Tibial nerve (tissue), 4 donors: ENCODE measurements around the gene CCNC. TPM values are rescaled to one million over a fixed set of nuclear protein-coding genes. Genes with fewer than 3 reads are reported as not detected.

Experiments used
- DNase-seq, 2 donors: peaks; one replicate each; pipeline ENCODE4 v3.0.0-alpha.2; 2019; ENCODE audit warnings: low spot score in 2 of 2
- H3K27ac ChIP-seq, 4 donors: fragments of 200-600 bp; sonication (generic) in 3 of 4; one replicate each; pipeline ENCODE4 v1.5.1; 2017 to 2019; ENCODE audit warnings: mild to moderate bottlenecking in 1 of 4
- H3K27me3 ChIP-seq, 2 donors: fragments of 200-600 bp; sonication (generic) in 1 of 2; one replicate each; pipeline versions ENCODE4 v1.5.1 to v1.6.0; 2017 to 2019
- H3K36me3 ChIP-seq, 3 donors: fragments of 200-600 bp; sonication (generic); one replicate each; pipeline ENCODE4 v1.5.1; 2018 to 2019
- H3K4me1 ChIP-seq, 4 donors: fragments of 200-600 bp; sonication (generic) in 3 of 4; one replicate each; pipeline ENCODE4 v1.5.1; 2017 to 2019
- H3K4me3 ChIP-seq, 4 donors: fragments of 200-600 bp; sonication (generic) in 3 of 4; one replicate each; pipeline ENCODE4 v1.5.1; 2017 to 2019; ENCODE audit warnings: mild to moderate bottlenecking in 1 of 4, moderate library complexity in 1 of 4
- H3K9me3 ChIP-seq, 4 donors: fragments of 200-600 bp; sonication (generic) in 3 of 4; one replicate each; pipeline ENCODE4 v1.5.1; 2017 to 2019
- CTCF ChIP-seq, 5 experiments: fragments of 200-600 bp in 3 of 5; fragments of 450-650 bp in 2 of 5; sonication (generic) in 3 of 5; IDR thresholded peaks; one replicate each; pipeline ENCODE4 v1.5.1; 2016 to 2019; ENCODE audit warnings: antibody characterized with exemption in 5 of 5, mild to moderate bottlenecking in 3 of 5, moderate library complexity in 2 of 5
- EP300 ChIP-seq, 2 donors: sonication (generic); formaldehyde crosslinking; IDR thresholded peaks; one replicate each; pipeline ENCODE4 v1.6.1; 2017; ENCODE audit warnings: antibody characterized with exemption in 2 of 2, mild to moderate bottlenecking in 1 of 2
- POLR2A ChIP-seq, 2 donors: fragments of 450-650 bp; IDR thresholded peaks; one replicate each; pipeline ENCODE4 v1.6.1; 2017; ENCODE audit warnings: antibody characterized with exemption in 2 of 2, mild to moderate bottlenecking in 2 of 2, moderate library complexity in 2 of 2
- WGBS, 2 donors: methylation state at CpG; one replicate each; pipeline ENCODE4 v1.1.5; 2018; 5-methylcytosine and 5-hydroxymethylcytosine counted together
- total RNA-seq, 4 donors: library from RNA; depleted of rRNA; stranded (reverse); fragments of >200 nt; gene quantifications; one replicate each; pipeline ENCODE4 v1.1.0, GENCODE V29; 2016

Gene CCNC
- total RNA-seq, 4 donors from 2014 or later: 22.7 to 48.3 (median 30.3) TPM

- Histone ChIP-seq H3K4me3 (peak overlapping the region; percentile 26 to 52 (median 46)), H3K27me3 (peaks cover 15 to 70% of the 10 kb centered on the region in 2 donors), H3K36me3 (no peaks in the 10 kb centered on the region), H3K4me1 (peaks cover 0 to 45% (median 23%) of the 10 kb centered on the region in 4 donors), H3K27ac (no peak overlapping the region), H3K9me3 (peaks cover 0 to 1% (median 0%) of the 10 kb centered on the region in 4 donors)
- 6% methylated on average over 20 of the region's 21 CpGs for WGBS, 2 donors
- DNase-seq: no peak
- TF ChIP-seq POLR2A (IDR thresholded peaks at IDR 0.05): no peak
- TF ChIP-seq EP300 (IDR thresholded peaks at IDR 0.05): no peak
- no peak for TF ChIP-seq CTCF (IDR thresholded peaks at IDR 0.05)
These were observed 20.8 kb upstream of the CCNC start for GRCh38 chr6:99589290-99589672.

- Histone ChIP-seq H3K9me3 (no peaks in the 10 kb centered on the region), H3K27me3 (peaks cover 15 to 64% of the 10 kb centered on the region in 2 donors), H3K4me3 (peak overlapping the region; percentile 26 to 52 (median 46)), H3K27ac (no peak overlapping the region), H3K36me3 (no peaks in the 10 kb centered on the region), H3K4me1 (peaks cover 0 to 45% (median 23%) of the 10 kb centered on the region in 4 donors)
- no peak for DNase-seq
- WGBS, 2 donors: 2 to 4% methylated on average over 27 to 38 of the region's 52 CpGs
- no peak for TF ChIP-seq POLR2A (IDR thresholded peaks at IDR 0.05)
- TF ChIP-seq CTCF (IDR thresholded peaks at IDR 0.05): peak in 4 of 5 experiments; percentile 26 to 46 (median 34)
These were observed 20.3 kb upstream of the CCNC start for GRCh38 chr6:99588618-99589289.

- Histone ChIP-seq H3K9me3 (no peaks in the 10 kb centered on the region), H3K27me3 (peaks cover 15 to 55% of the 10 kb centered on the region in 2 donors), H3K36me3 (no peaks in the 10 kb centered on the region), H3K4me1 (peaks cover 0 to 35% (median 23%) of the 10 kb centered on the region in 4 donors), H3K27ac (no peak overlapping the region), H3K4me3 (no peak overlapping the region)
- WGBS, 2 donors: 70 to 90% methylated on average over 4 of the region's 4 CpGs
- no peak for TF ChIP-seq CTCF (IDR thresholded peaks at IDR 0.05)
- TF ChIP-seq POLR2A (IDR thresholded peaks at IDR 0.05): no peak
- TF ChIP-seq EP300 (IDR thresholded peaks at IDR 0.05): no peak
- DNase-seq: no peak
These were observed 19.3 kb upstream of the CCNC start for GRCh38 chr6:99587792-99588191.

- no peak overlapping the region for H3K4me3 ChIP-seq
- TF ChIP-seq POLR2A (IDR thresholded peaks at IDR 0.05) (no peak), CTCF (IDR thresholded peaks at IDR 0.05) (no peak), EP300 (IDR thresholded peaks at IDR 0.05) (no peak)
- no peak for DNase-seq
- peaks cover 0 to 6% (median 0%) of the 10 kb centered on the region in 3 donors for H3K36me3 ChIP-seq
- no peaks in the 10 kb centered on the region for H3K9me3 ChIP-seq
- H3K27me3 ChIP-seq: no peaks in the 10 kb centered on the region
- no peak overlapping the region for H3K27ac ChIP-seq
- 85 to 91% methylated on average over 4 of the region's 4 CpGs for WGBS, 2 donors
- no peaks in the 10 kb centered on the region for H3K4me1 ChIP-seq
These were observed 11.3 kb upstream of the CCNC start for GRCh38 chr6:99579781-99580180.

- Histone ChIP-seq H3K27me3 (no peaks in the 10 kb centered on the region), H3K9me3 (no peaks in the 10 kb centered on the region), H3K4me3 (no peak overlapping the region), H3K36me3 (peaks cover 0 to 6% (median 0%) of the 10 kb centered on the region in 3 donors), H3K27ac (no peak overlapping the region), H3K4me1 (no peaks in the 10 kb centered on the region)
- 95 to 100% methylated on average over 2 of the region's 2 CpGs for WGBS, 2 donors
- no peak for DNase-seq
- TF ChIP-seq EP300 (IDR thresholded peaks at IDR 0.05) (no peak), CTCF (IDR thresholded peaks at IDR 0.05) (no peak), POLR2A (IDR thresholded peaks at IDR 0.05) (no peak)
These were observed 7.2 kb upstream of the CCNC start for GRCh38 chr6:99575544-99576227.
